SIG-M5 (cell line): ENCODE results near the gene IKBKE.

Source experiments
- DNase-seq: peaks from one replicate; lab custom pipeline; 2025; lab: John Stamatoyannopoulos, UW

IKBKE gene

GRCh38 chr1:206455289-206455665, 15.0 kb upstream of the IKBKE start:
- DNase-seq, result no peak

- DNase-seq, result no peak
These were observed 14.5 kb upstream of the IKBKE start for GRCh38 chr1:206455666-206456344.

DNA sequence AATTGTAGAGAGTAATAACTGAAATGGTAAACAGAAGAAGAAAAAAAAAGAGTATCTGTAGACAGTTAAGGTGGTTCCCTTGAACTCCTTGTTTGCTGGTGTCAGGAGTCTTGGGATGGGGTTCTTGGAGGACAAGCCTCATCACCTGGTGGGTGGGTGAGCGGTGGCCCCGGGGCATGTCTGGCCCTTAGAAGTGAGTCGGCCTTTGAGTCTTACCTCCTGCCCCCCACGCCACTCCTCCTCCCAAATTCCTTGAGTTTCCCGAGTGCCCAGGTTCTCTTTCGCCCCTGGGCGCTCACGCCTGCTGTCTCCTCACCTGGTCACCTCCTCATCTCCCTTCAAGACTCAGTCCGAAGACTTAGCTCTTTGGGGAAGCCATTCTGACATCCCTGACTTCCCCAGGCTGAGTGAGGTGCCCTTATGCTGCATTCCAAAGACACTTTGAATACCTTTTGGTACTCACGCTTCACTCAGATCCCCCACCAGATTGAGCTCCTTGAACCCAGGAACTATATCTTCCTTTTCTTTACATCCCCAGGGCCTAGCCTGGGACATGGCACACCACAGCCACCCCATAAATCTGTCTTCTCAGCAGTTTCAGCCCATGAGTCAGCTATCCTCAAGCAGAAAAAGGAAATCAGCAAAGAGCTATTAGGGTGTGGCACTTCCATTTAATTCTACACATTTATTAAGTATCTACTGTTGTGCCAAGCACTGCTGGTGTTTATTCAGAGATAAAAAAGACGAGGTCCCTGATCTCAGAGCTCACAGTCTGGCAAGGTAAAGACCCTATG, 13.5 kb upstream of the IKBKE start:
- no peak for DNase-seq

GRCh38 chr1:206457408-206458120, 12.7 kb upstream of the IKBKE start:
- DNase-seq, result no peak

DNA sequence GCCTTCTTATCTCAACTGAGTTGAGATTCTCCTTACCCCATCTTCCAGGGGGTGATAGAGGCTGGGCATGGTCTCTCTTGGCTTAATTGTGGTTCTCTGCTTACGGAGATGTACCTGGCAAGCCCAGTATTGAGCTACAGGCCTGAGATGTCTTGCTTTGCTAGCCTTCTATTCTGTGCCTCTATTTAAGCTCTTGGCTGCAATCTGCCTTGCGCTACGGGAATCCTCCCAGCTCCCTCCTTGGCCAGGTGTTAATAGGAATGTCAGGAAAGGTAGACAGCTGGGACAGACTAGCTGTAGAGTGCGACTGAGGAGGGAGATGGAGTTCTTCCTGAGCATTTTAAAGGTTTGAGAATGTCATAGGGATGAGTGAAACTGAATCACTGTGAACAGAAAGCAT, 10.6 kb upstream of the IKBKE start:
- no peak for DNase-seq

DNA sequence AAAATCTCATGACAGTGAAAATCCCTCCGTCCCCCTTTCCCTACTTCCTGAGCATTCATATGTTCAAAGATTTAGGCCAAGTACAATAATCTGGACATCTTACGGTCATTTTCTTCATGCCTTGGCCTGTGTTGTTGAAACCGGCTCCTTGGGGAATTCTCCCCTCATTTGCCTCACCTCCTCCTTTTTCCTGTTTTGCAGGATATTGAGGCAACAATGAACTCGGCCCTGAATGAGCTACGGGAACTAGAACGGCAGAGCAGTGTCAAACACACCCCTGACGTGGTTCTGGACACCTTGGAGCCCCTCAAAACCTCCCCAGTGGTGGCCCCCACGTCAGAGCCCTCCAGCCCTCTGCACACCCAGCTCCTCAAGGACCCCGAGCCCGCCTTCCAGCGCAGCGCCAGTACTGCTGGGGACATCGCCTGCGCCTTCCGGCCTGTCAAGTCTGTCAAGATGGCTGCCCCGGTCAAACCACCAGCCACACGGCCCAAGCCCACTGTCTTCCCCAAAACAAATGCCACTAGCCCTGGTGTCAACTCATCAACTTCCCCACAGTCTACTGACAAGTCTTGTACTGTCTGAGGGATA, 9.3 kb upstream of the IKBKE start:
- DNase-seq, result no peak

GRCh38 chr1:206461602-206462455, 8.4 kb upstream of the IKBKE start:
- DNase-seq, result no peak

- DNase-seq, result no peak
These were observed 7.1 kb upstream of the IKBKE start for GRCh38 chr1:206463137-206463536.

GRCh38 chr1:206463911-206464310, 6.4 kb upstream of the IKBKE start:
- no peak for DNase-seq

GRCh38 chr1:206464456-206464964, 5.8 kb upstream of the IKBKE start:
- DNase-seq, result no peak

DNA sequence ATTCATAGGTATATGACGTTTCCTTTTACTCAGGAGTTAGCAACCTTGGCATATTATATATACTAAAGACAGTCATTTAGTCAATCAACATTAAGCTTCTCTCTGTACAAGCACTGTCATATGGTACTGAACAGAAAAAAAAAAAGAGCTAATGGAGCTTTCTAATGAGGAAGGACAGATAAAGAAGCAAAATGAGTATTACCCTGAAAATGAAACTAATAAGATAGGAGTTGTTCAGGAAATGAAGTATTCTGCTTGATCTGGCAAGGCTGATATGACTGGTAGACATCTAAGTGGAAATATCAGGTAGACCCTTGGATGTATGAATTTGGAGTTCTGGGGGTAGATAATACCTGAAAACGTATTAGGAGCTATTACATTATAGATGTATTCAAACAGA, 4.3 kb upstream of the IKBKE start:
- no peak for DNase-seq

DNA sequence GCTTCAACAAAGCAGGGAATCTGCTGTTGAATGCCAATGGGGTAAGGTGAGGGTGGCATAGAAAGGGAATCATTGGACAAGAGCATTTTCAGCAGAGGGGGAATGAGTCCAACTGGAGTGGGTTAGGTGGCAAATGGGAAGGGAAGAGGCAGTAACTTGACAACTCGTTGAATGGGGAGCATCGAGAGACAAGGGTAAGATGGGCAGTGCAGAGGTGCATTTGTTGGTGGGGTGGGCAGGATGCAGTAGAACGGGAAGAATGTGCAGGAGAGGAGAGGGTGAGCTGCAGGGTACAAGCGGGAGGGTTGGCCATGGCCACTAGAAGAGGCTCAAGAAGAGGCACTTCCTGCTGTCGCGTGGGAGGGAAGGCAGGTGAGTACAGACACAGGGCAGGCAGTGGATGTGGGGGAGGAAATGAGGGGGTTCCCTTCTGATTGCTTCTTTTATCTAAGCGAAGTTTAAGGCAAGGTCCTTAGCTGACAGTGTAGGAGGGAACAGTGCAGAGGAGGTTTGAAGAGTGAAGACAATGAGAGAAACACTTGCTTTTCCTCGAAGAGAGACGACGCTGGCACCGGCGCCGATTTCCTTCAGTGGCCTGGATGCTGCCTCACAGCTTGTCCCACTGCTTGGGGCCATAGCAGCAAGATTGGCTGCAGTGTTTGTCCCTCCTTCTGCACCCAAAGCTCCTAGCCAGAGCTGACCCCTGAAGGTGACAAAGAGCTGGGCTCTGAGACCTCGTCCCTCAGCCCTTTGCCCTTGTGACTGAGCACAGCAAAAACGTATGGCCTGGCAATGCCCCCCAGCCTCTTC, 3.2 kb upstream of the IKBKE start:
- DNase-seq, result no peak

DNA sequence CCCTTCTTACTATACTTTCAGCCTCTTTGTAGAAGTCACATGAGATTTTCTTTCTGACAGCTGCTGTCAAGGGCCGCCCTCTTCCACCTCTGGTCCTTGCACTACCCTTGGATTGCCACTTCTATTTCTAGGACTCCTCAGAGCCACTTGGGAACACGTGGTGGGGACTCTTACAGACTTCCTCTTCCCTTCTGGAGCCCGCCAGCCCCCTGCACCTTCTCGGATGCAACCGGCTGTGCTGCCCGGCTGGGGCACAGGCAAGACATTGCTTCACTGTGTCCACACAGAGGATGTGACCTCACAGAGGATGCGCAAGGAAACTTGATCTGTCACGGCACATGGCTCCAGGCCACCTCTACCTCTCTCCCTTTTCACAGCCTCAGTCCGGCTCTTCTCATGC, 2.4 kb upstream of the IKBKE start:
- DNase-seq, result peak; percentile 98

- no peak for DNase-seq
These were observed 1.7 kb upstream of the IKBKE start for GRCh38 chr1:206468571-206468970.

DNA sequence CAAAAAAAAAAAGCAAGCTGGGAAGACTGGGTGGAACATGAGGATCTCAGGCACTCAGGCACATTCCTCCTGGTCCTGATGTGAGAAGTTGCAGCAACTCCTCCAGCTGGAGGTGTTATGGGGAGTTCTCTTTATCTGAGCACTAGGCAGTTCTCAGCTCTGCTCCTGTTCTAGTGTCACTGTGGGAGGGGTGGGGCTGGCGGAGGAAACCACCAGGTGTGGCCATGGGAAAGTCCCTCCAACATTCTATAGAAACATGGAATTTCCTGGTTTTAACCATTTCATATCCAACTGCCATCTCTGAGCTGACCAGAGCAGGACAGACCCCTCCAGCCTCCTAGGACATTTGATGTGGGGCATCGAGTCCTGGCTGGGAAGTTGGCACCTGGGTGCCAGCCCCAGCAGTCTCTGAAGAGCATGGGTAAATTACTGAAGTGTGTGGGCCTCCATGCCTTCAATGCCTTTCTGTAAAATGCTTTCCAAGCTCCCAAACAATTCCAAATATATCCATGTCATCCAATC, 804 bp upstream of the IKBKE start:
- no peak for DNase-seq

GRCh38 chr1:206470692-206471414, 577 bp downstream of the IKBKE start:
- DNase-seq, result no peak

DNA sequence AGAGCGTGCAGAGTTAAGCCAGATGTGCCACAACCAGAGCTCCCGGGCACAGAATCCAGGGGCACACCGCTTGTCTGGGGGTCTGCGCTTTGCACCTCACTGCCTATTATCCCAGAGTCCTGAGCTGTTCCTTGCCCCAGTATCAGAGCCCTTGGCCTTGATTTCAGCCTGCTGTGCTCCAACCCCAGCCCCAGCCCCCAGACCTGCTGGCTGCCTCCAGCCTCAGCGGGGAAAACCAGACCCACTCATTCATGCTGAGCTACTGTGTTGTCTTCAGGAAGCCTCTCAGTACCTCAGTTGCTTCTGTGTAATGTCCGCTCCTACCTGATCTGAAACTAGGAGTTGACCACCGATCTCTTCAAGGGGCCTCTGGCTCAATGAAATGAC, 1.1 kb downstream of the IKBKE start:
- DNase-seq, result no peak

- no peak for DNase-seq
These were observed 1.7 kb downstream of the IKBKE start for GRCh38 chr1:206472024-206472423.

- peak; percentile 55 for DNase-seq
These were observed 2.2 kb downstream of the IKBKE start for GRCh38 chr1:206472454-206472853.

- DNase-seq, result no peak
These were observed 2.6 kb downstream of the IKBKE start for GRCh38 chr1:206472886-206473285.
